Measurements from ENCODE around the gene NEK6. TPM values are rescaled to one million over a fixed set of nuclear protein-coding genes. Genes with fewer than 3 reads are reported as not detected.

Gene NEK6
- total RNA-seq, 1 donor from 2014 or later = 15.7 TPM

DNA sequence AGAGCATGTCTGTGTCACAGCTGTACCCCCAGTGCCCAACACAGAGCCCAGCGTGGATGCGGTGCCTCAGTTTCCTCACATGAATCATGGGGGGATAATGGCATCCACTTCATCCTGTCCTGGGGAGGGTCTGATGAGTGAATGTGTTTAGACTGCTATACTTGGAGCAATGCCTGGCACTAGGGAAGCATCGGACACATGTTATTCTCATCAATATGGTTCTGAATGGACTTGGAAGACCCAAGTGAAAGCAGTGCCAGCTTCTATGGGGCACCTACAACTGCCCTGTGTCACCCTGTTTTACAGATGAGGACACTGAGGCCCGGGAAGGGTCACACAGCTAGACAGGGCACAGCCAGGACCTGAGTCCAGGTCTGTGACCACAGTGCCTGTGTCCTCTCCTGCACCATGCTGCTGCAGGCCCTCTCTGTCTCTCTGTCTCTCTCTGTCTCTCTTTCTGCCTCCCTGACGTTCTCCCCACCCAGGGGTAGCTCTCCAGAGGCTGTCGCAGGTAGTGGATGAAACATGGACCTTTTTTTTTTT is 42.3 kb upstream of the NEK6 start:
- Histone ChIP-seq H3K4me1 (ENCODE audit: control insufficient read depth in 3 of 3, insufficient read depth in 3 of 3, low read length in 3 of 3) (peaks cover 17 to 30% (median 25%) of the 10 kb centered on the region in 3 donors), H3K9me3 (ENCODE audit: control insufficient read depth in 3 of 3, low read length in 3 of 3) (no peaks in the 10 kb centered on the region), H3K27ac (ENCODE audit: low read depth, low read length) (no peak overlapping the region), H3K36me3 (ENCODE audit: control insufficient read depth in 3 of 3, insufficient read depth in 3 of 3, low read length in 3 of 3) (no peaks in the 10 kb centered on the region), H3K4me3 (ENCODE audit: low read length in 3 of 3) (no peak overlapping the region), H3K27me3 (ENCODE audit: control insufficient read depth in 3 of 3, insufficient read depth in 3 of 3, low read length in 3 of 3) (peaks cover 0 to 6% (median 6%) of the 10 kb centered on the region in 3 donors), H3K9ac (ENCODE audit: low read depth in 1 of 3, low read length in 3 of 3) (no peak overlapping the region)

DNA sequence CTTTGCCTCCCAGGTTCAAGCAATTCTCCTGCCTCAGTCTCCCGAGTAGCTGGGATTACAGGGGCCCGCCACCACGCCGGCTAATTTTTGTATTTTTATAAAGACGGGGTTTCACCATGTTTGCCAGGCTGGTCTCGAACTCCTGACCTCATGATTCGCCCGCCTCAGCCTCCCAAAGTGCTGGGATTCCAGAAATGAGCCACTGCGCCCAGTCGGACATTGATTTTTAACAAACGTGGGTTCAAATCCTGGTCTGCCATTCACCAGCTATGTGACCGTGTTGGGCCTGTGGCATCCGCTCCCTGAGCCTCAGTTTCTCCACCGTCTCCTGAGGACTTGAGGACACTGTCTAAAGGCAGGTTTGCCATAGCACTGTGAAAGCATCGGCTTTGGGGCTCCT is 41.8 kb upstream of the NEK6 start:
- no peaks in the 10 kb centered on the region for H3K36me3 ChIP-seq (ENCODE audit: control insufficient read depth in 3 of 3, insufficient read depth in 3 of 3, low read length in 3 of 3)
- H3K27me3 ChIP-seq (ENCODE audit: control insufficient read depth in 3 of 3, insufficient read depth in 3 of 3, low read length in 3 of 3) = peaks cover 0 to 6% (median 6%) of the 10 kb centered on the region in 3 donors
- H3K9ac ChIP-seq (ENCODE audit: low read depth in 1 of 3, low read length in 3 of 3) = no peak overlapping the region
- peaks cover 22 to 35% (median 30%) of the 10 kb centered on the region in 3 donors for H3K4me1 ChIP-seq (ENCODE audit: control insufficient read depth in 3 of 3, insufficient read depth in 3 of 3, low read length in 3 of 3)
- H3K9me3 ChIP-seq (ENCODE audit: control insufficient read depth in 3 of 3, low read length in 3 of 3) = no peaks in the 10 kb centered on the region
- H3K4me3 ChIP-seq (ENCODE audit: low read length in 3 of 3) = no peak overlapping the region
- no peak overlapping the region for H3K27ac ChIP-seq (ENCODE audit: low read depth, low read length)

DNA sequence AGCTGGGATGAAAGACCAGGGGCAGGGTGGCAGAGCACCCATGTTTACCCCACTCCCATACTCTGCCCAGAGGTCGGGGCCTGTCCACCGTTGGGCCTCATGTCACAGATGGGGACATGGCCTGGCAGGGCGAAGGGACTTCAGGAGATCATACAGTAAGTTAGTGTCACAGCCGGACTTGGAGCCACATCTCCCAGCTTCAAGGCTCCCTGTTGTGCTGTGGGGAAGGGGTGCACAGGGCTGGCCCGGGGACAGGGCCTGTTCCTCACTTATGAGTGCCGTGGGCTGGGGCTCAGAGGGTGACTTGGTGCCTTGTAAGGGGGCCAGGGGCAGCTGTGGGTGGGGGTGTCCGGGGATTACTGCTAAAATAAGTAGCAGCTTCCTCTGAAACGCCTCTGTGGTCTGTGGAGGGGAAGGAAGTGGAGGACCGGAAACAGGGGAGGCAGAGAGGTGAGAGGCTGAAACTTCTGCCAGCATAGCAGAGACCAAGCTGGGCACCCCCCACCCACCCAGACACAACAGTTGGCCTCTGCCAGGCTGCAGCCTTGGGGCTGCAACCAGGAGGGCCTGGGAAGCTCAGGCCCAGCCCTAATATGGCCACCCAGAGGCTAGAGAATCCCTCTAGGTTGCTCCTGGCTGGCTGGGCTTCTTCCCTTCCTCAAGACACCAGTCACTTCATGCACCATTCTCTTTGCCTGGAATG is 41.1 kb upstream of the NEK6 start:
- Histone ChIP-seq H3K4me3 (ENCODE audit: low read length in 3 of 3) (no peak overlapping the region), H3K9ac (ENCODE audit: low read depth in 1 of 3, low read length in 3 of 3) (peak overlapping the region in 1 of 3 donors; percentile 40), H3K27ac (ENCODE audit: low read depth, low read length) (no peak overlapping the region), H3K36me3 (ENCODE audit: control insufficient read depth in 3 of 3, insufficient read depth in 3 of 3, low read length in 3 of 3) (no peaks in the 10 kb centered on the region), H3K4me1 (ENCODE audit: control insufficient read depth in 3 of 3, insufficient read depth in 3 of 3, low read length in 3 of 3) (peaks cover 28 to 39% (median 34%) of the 10 kb centered on the region in 3 donors), H3K9me3 (ENCODE audit: control insufficient read depth in 3 of 3, low read length in 3 of 3) (no peaks in the 10 kb centered on the region), H3K27me3 (ENCODE audit: control insufficient read depth in 3 of 3, insufficient read depth in 3 of 3, low read length in 3 of 3) (peaks cover 0 to 6% (median 6%) of the 10 kb centered on the region in 3 donors)

DNA sequence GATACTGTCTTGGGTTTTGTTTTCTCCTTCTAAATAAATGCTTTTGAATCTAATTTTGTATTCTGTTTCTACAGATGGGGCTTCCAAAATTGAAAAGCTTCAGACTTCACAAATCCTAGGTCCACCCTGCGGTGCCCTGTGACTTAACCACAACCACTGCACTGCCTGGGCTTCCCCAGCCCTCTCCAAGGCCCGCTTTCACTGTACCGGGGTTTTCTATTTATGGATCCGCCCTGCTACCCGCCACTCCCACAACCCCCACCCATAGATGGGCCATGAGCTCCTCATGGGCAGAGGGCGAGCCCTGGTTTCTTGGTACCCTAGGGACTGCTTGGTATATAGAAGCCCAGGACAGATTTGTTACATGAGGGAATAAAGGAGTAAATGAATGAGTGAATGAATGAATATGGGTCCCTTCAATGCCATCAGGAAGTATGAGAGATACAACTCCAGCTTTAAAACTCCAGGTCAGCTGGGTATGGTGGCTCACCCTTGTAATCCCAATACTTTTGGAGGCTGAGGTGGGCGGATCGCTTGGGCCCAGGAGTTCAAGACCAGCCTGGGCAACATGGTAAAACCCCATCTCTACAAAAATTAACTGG is 39.8 kb upstream of the NEK6 start:
- H3K36me3 ChIP-seq (ENCODE audit: control insufficient read depth in 3 of 3, insufficient read depth in 3 of 3, low read length in 3 of 3) = no peaks in the 10 kb centered on the region
- no peaks in the 10 kb centered on the region for H3K9me3 ChIP-seq (ENCODE audit: control insufficient read depth in 3 of 3, low read length in 3 of 3)
- no peak overlapping the region for H3K9ac ChIP-seq (ENCODE audit: low read depth in 1 of 3, low read length in 3 of 3)
- peaks cover 0 to 11% (median 6%) of the 10 kb centered on the region in 3 donors for H3K27me3 ChIP-seq (ENCODE audit: control insufficient read depth in 3 of 3, insufficient read depth in 3 of 3, low read length in 3 of 3)
- H3K4me3 ChIP-seq (ENCODE audit: low read length in 3 of 3) = no peak overlapping the region
- H3K27ac ChIP-seq (ENCODE audit: low read depth, low read length) = no peak overlapping the region
- H3K4me1 ChIP-seq (ENCODE audit: control insufficient read depth in 3 of 3, insufficient read depth in 3 of 3, low read length in 3 of 3) = peaks cover 32 to 50% (median 36%) of the 10 kb centered on the region in 3 donors

DNA sequence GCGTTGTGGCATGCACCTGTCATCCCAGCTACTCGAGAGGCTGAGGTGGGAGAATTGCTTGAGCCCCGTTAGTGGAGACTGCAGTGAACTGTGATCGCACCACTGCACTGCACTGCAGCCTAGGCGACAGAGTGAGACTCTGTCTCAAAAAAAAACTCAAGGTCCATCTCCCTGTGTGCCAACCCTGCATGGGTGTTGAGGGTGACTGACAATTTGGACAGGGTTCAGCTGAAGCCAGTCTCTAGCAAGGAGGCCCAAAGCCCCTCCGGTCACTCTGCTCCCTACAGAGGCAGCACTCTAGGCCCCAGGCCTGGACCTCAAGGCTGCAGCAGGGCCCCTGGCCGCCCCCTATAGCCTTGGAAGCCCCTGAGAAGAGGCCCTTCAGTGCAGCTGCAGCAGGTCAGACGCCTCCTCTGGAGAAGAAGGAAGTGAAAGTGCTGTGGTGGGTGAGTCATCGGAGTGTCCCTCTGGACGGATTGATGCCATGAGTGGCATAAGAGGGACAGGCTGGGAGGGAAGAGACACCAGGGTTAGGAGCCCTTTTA is 39.2 kb upstream of the NEK6 start:
- Histone ChIP-seq H3K4me1 (ENCODE audit: control insufficient read depth in 3 of 3, insufficient read depth in 3 of 3, low read length in 3 of 3) (peaks cover 33 to 55% (median 40%) of the 10 kb centered on the region in 3 donors), H3K27ac (ENCODE audit: low read depth, low read length) (no peak overlapping the region)

DNA sequence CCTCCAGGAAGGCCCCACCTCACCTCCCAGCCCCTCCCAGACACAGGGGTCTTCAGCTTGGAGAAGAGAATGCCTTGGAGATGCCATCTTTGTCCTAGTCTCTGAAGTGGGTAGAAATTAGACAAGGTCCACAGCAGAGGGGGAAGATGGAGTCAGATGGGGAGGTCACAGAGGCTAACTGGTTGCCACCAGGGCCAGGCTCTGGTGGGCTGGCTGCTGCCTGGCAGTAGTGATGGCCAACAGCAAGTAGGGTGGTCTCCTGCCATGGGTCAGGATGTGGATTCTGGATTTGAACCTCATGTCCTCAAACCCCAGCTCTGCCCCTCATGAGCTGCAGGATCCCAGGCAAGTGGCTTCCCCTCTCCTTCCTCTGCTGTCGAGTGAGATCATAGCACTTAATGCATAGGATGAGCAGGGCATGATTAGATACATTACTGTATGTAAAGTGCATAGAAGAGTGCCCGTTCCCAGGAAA is 38.7 kb upstream of the NEK6 start:
- Histone ChIP-seq H3K36me3 (ENCODE audit: control insufficient read depth in 3 of 3, insufficient read depth in 3 of 3, low read length in 3 of 3) (no peaks in the 10 kb centered on the region), H3K27ac (ENCODE audit: low read depth, low read length) (no peak overlapping the region), H3K9me3 (ENCODE audit: control insufficient read depth in 3 of 3, low read length in 3 of 3) (no peaks in the 10 kb centered on the region), H3K27me3 (ENCODE audit: control insufficient read depth in 3 of 3, insufficient read depth in 3 of 3, low read length in 3 of 3) (peaks cover 0 to 8% (median 3%) of the 10 kb centered on the region in 3 donors), H3K4me1 (ENCODE audit: control insufficient read depth in 3 of 3, insufficient read depth in 3 of 3, low read length in 3 of 3) (peaks cover 29 to 52% (median 39%) of the 10 kb centered on the region in 3 donors), H3K4me3 (ENCODE audit: low read length in 3 of 3) (no peak overlapping the region), H3K9ac (ENCODE audit: low read depth in 1 of 3, low read length in 3 of 3) (no peak overlapping the region)

More for the DNA sequence above, 39.2 kb upstream of the NEK6 start:
- Histone ChIP-seq H3K36me3 (ENCODE audit: control insufficient read depth in 3 of 3, insufficient read depth in 3 of 3, low read length in 3 of 3) (no peaks in the 10 kb centered on the region), H3K27me3 (ENCODE audit: control insufficient read depth in 3 of 3, insufficient read depth in 3 of 3, low read length in 3 of 3) (peaks cover 0 to 11% (median 6%) of the 10 kb centered on the region in 3 donors), H3K4me3 (ENCODE audit: low read length in 3 of 3) (no peak overlapping the region), H3K9ac (ENCODE audit: low read depth in 1 of 3, low read length in 3 of 3) (no peak overlapping the region), H3K9me3 (ENCODE audit: control insufficient read depth in 3 of 3, low read length in 3 of 3) (no peaks in the 10 kb centered on the region)

DNA sequence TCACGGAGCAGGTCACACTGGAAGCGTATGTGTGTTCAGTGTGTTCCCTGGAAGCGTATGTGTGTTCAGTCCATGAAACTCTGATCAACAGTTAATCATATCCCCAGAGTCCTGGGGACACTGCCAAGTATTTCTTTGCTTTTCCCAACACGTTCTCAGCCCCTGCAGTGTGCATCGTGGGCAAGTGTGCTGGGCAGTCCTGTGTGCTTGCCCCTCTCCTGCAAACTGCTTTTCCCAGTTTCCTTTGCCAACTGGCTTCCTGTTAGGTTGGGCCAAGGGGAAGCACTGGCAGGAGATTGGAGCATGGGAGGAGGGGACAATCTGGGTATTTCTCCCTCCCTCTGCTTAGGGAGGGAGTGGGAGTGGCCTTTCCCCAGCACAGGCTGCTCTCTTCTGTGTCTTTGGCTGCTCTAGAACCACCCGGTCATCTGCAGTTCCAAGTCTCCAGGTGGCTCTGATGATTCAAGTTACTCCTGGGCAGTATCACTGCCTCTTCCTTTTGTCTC is 36.8 kb upstream of the NEK6 start:
- Histone ChIP-seq H3K9me3 (ENCODE audit: control insufficient read depth in 3 of 3, low read length in 3 of 3) (no peaks in the 10 kb centered on the region), H3K4me1 (ENCODE audit: control insufficient read depth in 3 of 3, insufficient read depth in 3 of 3, low read length in 3 of 3) (peaks cover 22 to 38% (median 31%) of the 10 kb centered on the region in 3 donors), H3K4me3 (ENCODE audit: low read length in 3 of 3) (peak overlapping the region in 1 of 3 donors; percentile 16), H3K9ac (ENCODE audit: low read depth in 1 of 3, low read length in 3 of 3) (no peak overlapping the region), H3K27ac (ENCODE audit: low read depth, low read length) (no peak overlapping the region), H3K27me3 (ENCODE audit: control insufficient read depth in 3 of 3, insufficient read depth in 3 of 3, low read length in 3 of 3) (peaks cover 0 to 5% (median 0%) of the 10 kb centered on the region in 3 donors), H3K36me3 (ENCODE audit: control insufficient read depth in 3 of 3, insufficient read depth in 3 of 3, low read length in 3 of 3) (no peaks in the 10 kb centered on the region)

DNA sequence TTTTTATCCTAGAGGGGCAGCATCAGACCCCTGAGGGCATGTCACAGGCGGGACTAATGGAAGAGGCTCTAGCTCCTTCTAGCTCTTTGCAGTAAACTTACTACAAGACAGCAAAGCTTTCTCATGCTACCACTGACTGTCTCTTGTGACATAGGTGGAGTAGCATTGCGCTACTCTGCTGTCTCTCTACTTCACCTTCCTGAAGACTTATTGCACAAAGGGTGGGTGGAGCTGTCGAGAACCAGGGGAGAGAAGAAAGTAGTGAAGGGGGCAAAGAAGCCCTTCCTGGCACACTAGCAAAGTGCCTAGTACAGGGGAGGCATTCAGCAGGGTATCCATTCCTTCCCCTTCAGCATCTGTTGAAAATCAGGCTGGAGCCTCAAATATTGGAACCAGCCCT is 36.1 kb upstream of the NEK6 start:
- Histone ChIP-seq H3K27ac (ENCODE audit: low read depth, low read length) (no peak overlapping the region), H3K9me3 (ENCODE audit: control insufficient read depth in 3 of 3, low read length in 3 of 3) (no peaks in the 10 kb centered on the region), H3K9ac (ENCODE audit: low read depth in 1 of 3, low read length in 3 of 3) (no peak overlapping the region), H3K36me3 (ENCODE audit: control insufficient read depth in 3 of 3, insufficient read depth in 3 of 3, low read length in 3 of 3) (no peaks in the 10 kb centered on the region), H3K4me3 (ENCODE audit: low read length in 3 of 3) (no peak overlapping the region), H3K4me1 (ENCODE audit: control insufficient read depth in 3 of 3, insufficient read depth in 3 of 3, low read length in 3 of 3) (peaks cover 17 to 38% (median 26%) of the 10 kb centered on the region in 3 donors), H3K27me3 (ENCODE audit: control insufficient read depth in 3 of 3, insufficient read depth in 3 of 3, low read length in 3 of 3) (peaks cover 0 to 5% (median 0%) of the 10 kb centered on the region in 3 donors)

DNA sequence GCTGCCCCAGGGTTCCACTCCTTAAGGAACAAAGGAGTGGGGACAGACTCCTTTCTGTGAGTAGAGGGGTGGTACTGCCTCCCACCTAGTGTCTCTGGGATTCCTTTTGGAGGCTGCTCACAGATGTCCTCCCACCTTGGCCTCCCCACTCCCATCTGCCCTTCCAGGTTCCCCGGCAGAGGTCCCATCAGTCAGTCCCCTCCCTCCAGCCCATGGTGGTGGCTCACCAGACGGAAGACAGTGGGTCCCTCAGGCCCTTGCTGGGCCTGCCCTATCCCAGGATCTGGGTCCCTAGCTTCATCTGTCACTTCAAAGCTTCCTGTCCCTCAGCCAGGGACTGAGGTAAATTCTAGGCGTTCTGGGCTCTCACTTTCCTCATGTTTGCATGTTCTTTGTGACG is 35.6 kb upstream of the NEK6 start:
- H3K9me3 ChIP-seq (ENCODE audit: control insufficient read depth in 3 of 3, low read length in 3 of 3) = no peaks in the 10 kb centered on the region
- no peak overlapping the region for H3K9ac ChIP-seq (ENCODE audit: low read depth in 1 of 3, low read length in 3 of 3)
- no peak overlapping the region for H3K4me3 ChIP-seq (ENCODE audit: low read length in 3 of 3)
- H3K4me1 ChIP-seq (ENCODE audit: control insufficient read depth in 3 of 3, insufficient read depth in 3 of 3, low read length in 3 of 3) = peaks cover 17 to 34% (median 23%) of the 10 kb centered on the region in 3 donors
- no peaks in the 10 kb centered on the region for H3K36me3 ChIP-seq (ENCODE audit: control insufficient read depth in 3 of 3, insufficient read depth in 3 of 3, low read length in 3 of 3)
- peaks cover 0 to 5% (median 0%) of the 10 kb centered on the region in 3 donors for H3K27me3 ChIP-seq (ENCODE audit: control insufficient read depth in 3 of 3, insufficient read depth in 3 of 3, low read length in 3 of 3)
- H3K27ac ChIP-seq (ENCODE audit: low read depth, low read length) = no peak overlapping the region

Measured in skeletal muscle tissue (tissue), 4 donors.